GM18499 (cell line): ENCODE measurements around the gene HECTD1.
"Not testable (repeated sequence)": the region's sequence is repeated elsewhere in the genome, so short reads cannot be mapped to it uniquely, and the experiment has no call there.

Experiments used
- ATAC-seq: cut with Tn5 transposase; IDR thresholded peaks from one replicate; pipeline ENCODE4 v1.9.1; 2021; ENCODE audit warnings: moderate number of reproducible peaks; ENCODE audit not compliant: insufficient read depth, unreplicated experiment

The HECTD1 gene

GRCh38 chr14:31060253-31060875 lies 147.2 kb downstream of the HECTD1 start:
- no peak for ATAC-seq

DNA sequence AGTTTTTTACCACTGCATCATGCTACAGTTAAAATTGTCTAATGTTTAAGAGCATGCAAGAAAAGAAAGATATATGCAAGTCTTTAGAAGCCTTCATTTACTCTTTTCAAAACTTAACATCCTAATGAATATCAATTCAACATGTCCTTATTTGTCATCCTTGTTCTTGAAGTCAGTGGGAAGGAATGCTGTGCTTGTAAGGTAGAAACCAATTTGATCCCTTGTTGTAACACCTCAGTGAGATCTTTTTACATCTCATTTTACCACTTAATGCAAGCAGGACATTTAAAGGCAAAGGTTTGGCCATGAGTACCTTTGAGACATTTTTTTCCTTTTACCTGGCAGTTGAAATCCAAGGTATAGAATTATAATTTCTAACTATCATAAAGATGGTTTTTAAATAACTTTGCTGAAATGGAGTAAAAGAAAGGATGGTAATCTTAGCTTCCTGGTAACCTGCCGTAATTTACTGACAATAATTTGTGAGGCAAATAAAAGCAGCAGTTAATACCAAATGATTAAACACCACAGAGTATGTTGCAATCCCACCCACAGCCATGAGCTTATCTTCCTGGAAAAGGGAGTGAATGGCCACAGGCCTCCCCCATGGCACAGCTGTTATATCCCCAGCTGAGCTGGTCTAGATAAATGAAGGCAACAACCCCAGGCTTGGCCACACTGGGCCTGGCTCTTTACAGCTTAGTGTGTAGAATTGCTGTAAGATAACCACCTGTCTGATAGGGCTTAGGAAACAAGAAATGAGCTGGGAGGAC lies 148.3 kb downstream of the HECTD1 start:
- ATAC-seq = no peak

DNA sequence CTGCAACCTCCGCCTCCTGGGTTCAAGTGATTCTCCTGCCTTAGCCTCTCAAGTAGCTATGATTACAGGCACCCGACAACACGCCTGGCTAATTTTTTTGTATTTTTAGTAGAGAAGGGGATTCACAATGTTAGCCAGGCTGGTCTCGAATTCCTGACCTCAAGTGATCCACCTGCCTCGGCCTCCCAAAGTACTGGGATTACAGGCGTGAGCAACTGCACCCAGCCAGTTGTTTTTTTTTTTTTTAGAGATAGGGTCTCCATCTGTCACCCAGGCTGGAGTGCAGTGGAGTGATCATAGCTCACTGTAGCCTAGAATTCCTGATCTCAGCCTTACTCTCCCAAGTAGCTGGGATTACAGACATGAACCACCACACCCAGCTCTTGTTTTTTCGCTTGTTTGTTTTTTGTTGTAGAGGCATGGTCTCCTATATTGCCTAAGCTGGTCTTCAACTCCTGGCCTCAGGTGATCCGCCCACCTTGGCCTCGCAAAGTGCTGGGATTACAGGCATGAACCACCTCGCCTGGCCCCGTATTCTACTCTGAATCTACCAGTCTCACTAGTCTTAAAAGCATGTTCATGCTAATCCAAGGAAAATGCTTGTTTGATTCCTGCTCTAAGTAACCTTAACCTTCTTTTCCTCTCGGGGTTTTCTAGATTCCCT lies 149.8 kb downstream of the HECTD1 start:
- ATAC-seq = no peak

DNA sequence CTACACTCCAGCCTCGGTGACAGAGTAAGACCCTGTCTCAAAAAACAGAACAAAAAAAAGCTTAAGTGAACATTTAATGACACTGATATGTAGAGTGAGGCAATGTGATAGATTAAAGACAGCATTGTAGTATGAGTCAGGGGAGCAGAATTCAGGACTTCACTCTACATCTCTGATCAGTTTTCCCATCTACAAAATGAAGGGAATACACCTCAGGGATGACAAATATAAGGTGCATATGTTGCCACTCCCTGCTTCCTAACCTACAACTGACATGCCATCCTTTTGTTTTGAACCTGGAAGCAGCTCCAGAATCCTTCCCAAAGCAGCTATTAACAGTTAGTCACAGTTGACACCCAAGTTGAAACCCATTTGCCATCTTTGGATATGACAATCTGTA lies 150.6 kb downstream of the HECTD1 start:
- ATAC-seq = no peak

- ATAC-seq = not testable (repeated sequence)
Observed at GRCh38 chr14:31052905-31053586, 154.5 kb downstream of the HECTD1 start.

GRCh38 chr14:31051511-31051910 lies 156.1 kb downstream of the HECTD1 start:
- no peak for ATAC-seq

DNA sequence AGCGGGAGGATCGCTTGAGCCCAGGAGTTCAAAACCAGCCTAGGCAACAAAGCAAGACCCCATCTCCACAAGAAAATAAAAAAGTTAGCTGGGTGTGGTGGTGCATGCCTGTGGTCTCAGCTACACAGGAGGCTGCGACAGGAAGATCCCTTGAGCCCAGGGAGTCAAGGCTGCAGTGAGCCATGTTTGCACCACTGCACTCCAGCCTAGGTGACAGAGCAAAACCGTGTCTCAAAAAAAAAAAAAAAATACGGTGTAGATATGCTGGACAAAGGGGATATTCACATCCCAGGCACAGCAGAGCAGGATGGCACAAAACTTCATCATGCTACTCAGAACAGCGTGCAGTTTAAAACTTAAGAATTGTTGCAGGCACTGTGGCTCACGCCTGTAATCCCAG lies 156.6 kb downstream of the HECTD1 start:
- no peak for ATAC-seq
